Measurements from ENCODE around the gene CCDC127.

Gene CCDC127

GRCh38 chr5:181160-181559 is 36.8 kb downstream of the CCDC127 start:
- no peak overlapping the region for H3K4me3 ChIP-seq (ENCODE audit: low read length)
- DNase-seq (ENCODE audit: low read depth, low spot score): no peak

DNA sequence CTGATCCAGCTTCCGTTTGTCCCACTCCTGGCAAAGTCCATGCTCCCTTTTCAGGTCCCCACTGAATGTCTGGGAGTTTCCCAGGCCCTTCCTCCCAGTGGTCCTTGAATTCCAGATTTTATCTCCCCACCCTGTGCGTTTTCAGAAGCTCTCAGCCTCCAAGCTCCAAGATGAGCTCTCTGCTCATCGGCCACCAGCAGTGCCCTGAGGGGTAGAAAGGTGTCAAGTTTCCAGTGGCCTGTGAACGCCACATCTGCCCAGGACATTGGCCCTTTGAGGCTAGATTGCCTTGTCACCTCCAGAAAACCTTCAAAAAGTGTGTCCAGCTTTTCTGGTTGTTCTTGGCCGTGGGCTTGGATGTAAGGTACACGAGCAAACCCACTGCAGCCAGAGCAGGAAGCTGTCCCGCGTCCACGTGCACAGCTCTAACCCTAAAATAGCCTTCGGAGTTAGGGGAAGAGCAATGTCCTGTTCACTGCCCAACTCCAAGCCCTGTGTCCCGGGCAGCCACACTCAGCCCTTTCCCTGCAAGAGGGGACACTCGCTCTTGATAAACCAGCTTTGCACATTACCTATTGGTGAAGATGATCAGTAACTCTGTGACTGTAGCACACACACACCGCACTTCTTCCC is 37.6 kb downstream of the CCDC127 start:
- no peak for DNase-seq (ENCODE audit: low read depth, low spot score)
- no peak overlapping the region for H3K4me3 ChIP-seq (ENCODE audit: low read length)

DNA sequence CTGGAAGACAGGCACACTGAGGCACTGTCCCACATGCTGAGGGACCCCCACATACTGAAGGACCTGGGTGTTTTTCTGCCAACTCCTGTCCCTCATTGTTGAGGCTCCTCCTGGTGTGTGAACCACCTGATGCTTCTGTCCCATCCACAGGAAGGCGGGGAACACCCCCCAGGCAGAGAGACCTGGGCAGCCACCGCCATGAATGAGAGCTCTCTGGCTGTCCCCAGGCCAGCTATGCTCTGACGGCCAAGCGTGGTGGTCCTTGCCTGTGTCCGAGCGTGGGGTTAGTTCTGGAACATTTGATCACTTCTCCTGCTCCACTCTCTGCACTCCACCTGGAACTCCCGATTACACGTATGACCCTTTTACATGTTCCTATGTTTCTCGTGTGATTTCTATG is 38.6 kb downstream of the CCDC127 start:
- H3K4me3 ChIP-seq (ENCODE audit: low read length): no peak overlapping the region
- DNase-seq (ENCODE audit: low read depth, low spot score): no peak

DNA sequence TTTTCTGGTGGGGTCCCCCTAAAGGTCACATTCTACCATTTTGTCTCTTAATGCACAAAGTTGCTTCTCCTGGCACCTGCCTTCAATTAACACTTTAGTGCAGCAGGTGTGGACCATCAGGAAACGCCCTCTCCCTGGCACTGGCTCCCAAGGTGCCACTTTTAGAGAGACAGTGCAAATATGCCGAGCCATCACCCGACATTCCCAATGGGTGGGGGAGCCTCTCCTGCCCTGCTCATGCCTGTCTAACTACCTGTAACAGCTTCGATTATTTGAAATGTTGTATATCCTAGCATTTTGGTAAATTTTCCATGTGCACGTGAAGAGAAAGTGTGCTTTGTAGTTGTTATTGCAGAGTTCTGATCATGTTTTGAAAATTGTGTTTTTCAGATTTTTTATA is 39.8 kb downstream of the CCDC127 start:
- no peak for DNase-seq (ENCODE audit: low read depth, low spot score)
- no peak overlapping the region for H3K4me3 ChIP-seq (ENCODE audit: low read length)

DNA sequence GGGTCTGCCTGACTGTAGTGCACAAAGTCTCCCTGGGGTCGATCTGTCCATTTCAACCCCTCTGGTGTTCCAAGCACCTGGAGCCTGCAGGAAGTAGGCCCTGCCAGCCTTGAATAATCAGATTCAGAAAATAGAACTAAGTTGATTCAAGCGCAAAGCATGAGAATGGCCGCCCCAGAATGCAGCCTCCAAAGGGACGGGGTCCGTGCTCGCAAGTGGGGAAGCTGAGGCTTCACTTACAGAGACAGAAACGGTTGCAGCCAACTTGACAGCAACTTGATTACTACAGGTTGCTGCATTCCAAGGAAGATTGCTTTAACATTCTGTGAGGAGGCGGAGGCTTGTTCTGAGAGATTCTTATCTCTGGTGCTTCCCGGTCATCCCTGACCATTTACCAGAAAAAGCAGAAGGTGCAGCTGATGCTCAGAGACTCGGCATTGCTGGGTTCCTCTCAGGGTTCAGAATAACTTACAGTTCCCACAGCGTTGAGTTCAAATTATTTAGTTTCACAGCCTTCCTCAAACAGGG is 41.6 kb downstream of the CCDC127 start:
- no peak for DNase-seq (ENCODE audit: low read depth, low spot score)
- no peak overlapping the region for H3K4me3 ChIP-seq (ENCODE audit: low read length)

GRCh38 chr5:174876-175465 is 43.0 kb downstream of the CCDC127 start:
- no peak for DNase-seq (ENCODE audit: low read depth, low spot score)
- H3K4me3 ChIP-seq (ENCODE audit: low read length): no peak overlapping the region

DNA sequence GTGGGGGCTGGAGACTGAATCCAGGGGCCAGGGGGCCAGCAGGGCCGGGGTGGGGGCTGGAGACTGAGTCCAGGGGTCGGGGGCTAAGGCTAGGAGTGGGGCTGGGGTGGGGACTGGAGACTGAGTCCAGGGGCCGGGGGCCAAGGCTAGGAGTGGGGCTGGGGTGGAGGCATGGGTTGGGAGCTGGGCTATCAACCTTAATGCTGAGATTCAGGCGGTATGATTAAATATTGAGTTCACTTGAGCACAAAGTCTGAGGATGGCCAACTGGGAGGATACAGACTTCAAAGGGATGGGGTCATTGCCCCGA is 43.7 kb downstream of the CCDC127 start:
- no peak overlapping the region for H3K4me3 ChIP-seq (ENCODE audit: low read length)
- DNase-seq (ENCODE audit: low read depth, low spot score): no peak

DNA sequence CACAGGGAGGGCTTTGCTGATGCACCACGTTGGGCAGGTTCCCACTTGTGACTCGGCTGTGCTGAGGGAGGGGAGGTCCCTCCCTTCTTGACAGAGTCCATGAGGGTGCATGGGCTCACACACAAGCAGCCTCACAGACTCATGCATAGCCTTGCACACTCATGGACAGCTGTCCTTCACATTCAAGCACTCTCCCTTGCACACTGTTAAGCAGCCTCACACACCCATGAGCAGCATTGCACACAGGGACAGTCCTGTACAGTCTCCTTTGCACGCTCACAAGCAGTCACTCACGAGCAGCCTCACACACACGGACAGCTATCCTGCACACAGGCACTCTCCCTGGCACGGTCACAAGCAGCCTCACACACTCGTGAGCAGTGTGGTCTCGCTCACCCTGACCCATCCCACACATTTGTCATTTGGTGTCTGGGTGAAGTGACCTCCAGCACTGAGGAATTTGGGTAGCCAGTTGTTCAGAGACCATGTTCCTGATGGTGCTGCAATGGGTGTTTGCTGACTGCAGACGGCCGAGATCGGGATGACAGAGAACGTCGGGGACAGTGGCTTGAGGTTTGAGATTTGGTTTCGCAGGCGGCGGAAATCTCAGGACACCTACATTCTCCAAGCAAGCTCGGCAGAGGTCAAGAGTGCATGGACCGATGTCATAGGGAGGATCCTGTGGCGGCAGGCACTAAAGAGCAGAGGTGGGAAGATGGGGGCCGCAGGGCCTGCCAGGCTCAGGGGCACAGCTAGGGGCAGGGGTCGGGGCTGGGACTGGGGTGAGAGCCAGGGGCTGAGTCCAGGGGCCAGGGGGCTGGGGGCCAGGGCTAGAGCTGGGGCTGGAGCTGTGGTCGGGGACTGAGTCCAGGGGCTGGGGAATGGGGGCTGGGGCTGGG is 44.3 kb downstream of the CCDC127 start:
- DNase-seq (ENCODE audit: low read depth, low spot score): no peak
- H3K4me3 ChIP-seq (ENCODE audit: low read length): no peak overlapping the region

- no peak overlapping the region for H3K4me3 ChIP-seq (ENCODE audit: low read length)
- DNase-seq (ENCODE audit: low read depth, low spot score): no peak
Observed at GRCh38 chr5:172841-173251, 45.1 kb downstream of the CCDC127 start.

GRCh38 chr5:172421-172820 is 45.5 kb downstream of the CCDC127 start:
- no peak for DNase-seq (ENCODE audit: low read depth, low spot score)
- H3K4me3 ChIP-seq (ENCODE audit: low read length): no peak overlapping the region

DNA sequence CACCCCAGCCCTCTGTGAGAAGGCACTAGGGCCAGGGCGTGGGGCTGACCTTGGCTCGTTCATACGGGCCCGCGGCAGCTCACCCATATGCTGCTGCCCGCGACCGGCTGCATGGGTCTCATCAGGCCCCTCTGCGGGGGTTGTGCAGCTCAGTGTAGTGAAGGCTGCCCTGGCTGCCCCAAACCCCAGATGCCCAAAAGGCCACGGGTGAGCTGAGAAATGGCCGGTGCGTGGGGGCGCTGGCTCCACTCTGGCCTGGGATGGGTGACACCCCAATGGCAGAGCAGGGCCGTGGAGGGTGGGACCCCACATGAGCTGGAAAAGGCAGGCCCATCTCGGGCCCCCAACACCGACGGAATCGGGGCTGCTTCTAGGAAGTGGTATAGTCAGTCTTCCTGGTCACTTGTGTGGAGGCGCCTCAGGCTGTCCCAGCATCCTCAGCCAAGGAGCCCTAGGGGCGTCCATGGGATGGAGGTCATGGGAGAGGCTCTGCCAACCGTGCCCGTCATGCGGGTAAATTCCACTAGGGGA is 46.1 kb downstream of the CCDC127 start:
- DNase-seq (ENCODE audit: low read depth, low spot score): no peak
- H3K4me3 ChIP-seq (ENCODE audit: low read length): no peak overlapping the region

DNA sequence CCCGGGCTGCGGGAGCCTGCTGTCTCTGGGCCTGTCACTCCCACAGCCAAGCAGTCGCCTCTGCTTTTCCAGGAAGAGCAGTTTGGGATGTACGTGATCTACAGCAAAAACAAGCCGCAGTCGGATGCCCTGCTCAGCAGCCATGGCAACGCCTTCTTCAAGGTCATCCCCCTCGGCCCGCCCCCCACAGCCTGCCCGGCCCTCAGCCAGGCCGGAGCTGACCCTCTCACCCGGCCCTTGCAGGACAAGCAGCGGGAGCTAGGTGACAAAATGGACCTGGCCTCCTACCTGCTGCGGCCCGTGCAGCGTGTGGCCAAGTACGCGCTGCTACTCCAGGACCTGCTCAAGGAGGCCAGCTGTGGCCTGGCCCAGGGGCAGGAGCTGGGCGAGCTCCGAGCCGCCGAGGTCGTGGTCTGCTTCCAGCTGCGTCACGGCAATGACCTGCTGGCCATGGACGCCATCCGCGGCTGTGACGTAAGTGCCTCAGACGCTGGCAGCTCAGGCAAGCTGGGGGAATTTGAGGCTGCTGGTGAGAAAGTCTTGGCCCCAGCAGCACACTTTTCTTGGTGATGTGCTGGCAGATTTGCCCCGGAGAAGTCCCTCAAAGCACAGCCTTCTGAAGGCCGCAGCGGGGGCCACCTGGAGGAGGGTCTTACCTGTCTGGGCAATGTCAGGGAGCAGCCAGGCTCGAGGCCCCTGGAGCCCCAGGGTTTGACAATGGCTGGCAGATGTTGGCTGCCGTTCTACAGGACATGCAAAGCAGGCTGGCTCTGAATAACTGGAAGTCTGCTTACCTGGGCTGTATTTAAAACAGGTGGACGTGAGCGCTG is 46.8 kb downstream of the CCDC127 start:
- no peak for DNase-seq (ENCODE audit: low read depth, low spot score)
- H3K4me3 ChIP-seq (ENCODE audit: low read length): no peak overlapping the region

DNA sequence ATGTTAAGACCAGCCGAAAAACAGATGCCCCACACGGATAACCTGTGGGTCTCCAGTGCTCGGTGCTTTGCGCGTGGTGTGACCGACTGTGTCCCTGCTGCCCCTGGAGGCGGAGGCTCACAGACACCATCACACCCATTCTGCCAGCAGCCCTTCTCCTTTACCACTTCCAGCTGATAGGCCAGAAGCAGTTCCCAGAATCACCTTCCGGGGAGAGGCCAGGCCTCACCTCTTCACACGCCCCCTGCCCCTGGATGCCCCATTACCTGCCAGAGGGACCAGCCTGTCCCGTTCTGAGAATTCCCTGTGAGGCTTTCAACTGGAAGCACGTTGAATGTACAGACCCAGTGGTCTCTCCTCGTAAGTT is 48.2 kb downstream of the CCDC127 start:
- DNase-seq (ENCODE audit: low read depth, low spot score): no peak
- no peak overlapping the region for H3K4me3 ChIP-seq (ENCODE audit: low read length)

GRCh38 chr5:169071-169727 is 48.8 kb downstream of the CCDC127 start:
- H3K4me3 ChIP-seq (ENCODE audit: low read length): no peak overlapping the region
- DNase-seq (ENCODE audit: low read depth, low spot score): no peak

DNA sequence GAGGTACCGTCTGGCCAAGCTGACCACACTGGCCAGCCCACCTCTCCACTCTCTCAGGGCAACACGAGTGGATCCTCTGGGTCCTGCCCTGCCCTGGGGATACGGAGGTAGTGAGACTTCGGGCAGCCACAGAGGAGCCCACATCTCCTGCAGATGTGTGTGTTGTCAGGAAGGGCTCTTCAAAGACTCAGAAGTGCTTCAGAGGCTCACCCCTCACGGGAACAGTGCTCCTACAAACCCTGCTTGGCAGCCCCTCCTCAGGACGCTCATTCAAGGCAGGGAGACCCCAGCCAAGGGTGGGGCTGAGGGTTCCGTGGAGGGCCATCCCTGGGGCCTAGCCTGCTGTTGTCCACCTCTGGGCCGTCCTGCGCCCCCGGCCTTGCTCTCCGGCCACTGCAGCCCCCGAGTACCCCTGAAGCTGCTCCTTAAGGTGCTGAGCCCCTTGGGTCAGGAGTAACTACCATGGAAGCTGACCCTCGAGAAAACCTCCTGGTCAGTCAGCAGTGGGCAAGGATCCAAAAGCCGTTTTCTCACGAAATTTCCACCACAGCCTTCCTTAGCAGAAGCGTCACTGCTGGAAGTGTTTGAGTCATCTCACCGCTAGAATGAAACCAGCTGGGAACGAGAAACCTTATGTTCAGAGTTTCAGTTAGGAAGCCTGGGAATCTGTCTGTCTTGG is 49.8 kb downstream of the CCDC127 start:
- H3K4me3 ChIP-seq (ENCODE audit: low read length): no peak overlapping the region
- no peak for DNase-seq (ENCODE audit: low read depth, low spot score)

- no peak for DNase-seq (ENCODE audit: low read depth, low spot score)
- no peak overlapping the region for H3K4me3 ChIP-seq (ENCODE audit: low read length)
Observed at GRCh38 chr5:167511-167910, 50.4 kb downstream of the CCDC127 start.

DNA sequence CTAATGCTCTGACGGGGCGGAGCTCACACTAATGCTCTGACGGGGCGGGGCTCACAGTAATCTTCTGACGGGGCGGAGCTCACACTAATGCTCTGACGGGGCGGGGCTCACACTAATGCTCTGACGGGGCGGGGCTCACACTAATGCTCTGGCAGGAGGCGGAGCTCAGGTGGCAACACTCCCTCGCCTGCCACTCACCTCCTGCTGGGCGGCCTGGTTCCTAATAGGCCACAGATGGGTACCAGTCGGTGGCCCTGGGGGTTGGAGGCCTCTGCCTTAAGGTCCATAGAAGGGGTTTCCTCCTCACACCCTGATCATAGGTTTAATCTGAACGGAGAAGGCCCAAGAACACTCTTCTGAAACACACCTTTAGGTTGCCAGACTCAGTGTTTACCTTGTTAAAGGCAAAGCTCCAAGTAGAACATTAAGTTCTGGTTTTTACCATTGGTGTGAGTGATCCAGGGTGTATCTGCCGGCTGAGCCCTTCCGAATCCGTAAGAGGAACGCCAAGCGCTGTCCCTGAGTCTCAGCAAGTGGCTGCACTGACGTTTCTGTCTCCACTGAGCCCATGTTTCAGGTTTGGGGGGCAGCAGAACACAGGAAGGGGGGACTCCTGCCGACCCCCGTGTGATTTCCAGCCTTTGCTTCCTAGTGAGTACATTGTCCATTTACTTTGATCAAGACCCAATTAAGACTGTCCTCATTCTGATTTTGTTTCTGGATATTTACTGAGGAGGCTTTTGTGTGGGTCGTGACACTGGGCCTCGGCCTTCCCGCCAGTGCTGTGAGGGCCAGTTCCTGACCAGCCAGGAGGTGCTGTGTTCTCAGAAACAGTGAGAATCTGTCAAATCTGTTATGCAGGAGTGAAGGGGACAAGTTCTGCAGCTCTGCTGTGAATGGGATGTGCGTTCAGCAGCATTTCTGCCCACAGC is 51.2 kb downstream of the CCDC127 start:
- DNase-seq (ENCODE audit: low read depth, low spot score): no peak
- H3K4me3 ChIP-seq (ENCODE audit: low read length): no peak overlapping the region
